ENCODE results near the gene PGM2.

The PGM2 gene

GRCh38 chr4:37827802-37828321 is 1.4 kb downstream of the PGM2 start:
- TF ChIP-seq TAF1 (IDR thresholded peaks at IDR 0.05; ENCODE audit: low read depth) (no peak), TEAD4 (IDR thresholded peaks at IDR 0.05) (no peak), EP300 (IDR thresholded peaks at IDR 0.05; ENCODE audit: borderline replicate concordance) (no peak), NFIC (IDR thresholded peaks at IDR 0.05) (no peak), CREB1 (IDR thresholded peaks at IDR 0.05; ENCODE audit: low read depth) (no peak)
- TF ChIP-seq, protein P1, sequence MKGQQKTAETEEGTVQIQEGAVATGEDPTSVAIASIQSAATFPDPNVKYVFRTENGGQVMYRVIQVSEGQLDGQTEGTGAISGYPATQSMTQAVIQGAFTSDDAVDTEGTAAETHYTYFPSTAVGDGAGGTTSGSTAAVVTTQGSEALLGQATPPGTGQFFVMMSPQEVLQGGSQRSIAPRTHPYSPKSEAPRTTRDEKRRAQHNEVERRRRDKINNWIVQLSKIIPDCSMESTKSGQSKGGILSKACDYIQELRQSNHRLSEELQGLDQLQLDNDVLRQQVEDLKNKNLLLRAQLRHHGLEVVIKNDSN (IDR thresholded peaks at IDR 0.05), result no peak

DNA sequence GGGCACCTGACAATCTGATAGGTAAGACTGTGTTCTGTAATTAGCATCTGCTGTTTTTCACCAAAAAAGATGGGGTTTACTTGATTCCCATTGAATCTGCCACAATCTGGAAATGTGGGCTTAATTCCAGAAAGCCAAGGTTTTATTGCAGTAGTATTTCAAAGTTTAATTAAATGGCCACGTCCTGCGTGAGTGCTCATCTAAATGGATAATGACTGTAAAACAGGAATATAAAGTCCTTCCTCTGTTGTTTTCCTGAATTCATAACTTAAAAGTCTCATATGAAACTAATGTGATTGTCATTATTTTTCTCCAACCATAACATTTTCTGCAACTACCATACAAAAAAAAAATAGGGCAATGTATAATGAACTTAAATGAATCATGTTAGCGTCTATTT is 2.4 kb downstream of the PGM2 start:
- no peak for TF ChIP-seq EGR1 (IDR thresholded peaks at IDR 0.05)
- TF ChIP-seq, protein P1 (IDR thresholded peaks at IDR 0.05), result no peak
- no peak for TF ChIP-seq EP300 (IDR thresholded peaks at IDR 0.05; ENCODE audit: borderline replicate concordance)
- TF ChIP-seq TEAD4 (IDR thresholded peaks at IDR 0.05), result no peak
- no peak for TF ChIP-seq REST (IDR thresholded peaks at IDR 0.05; ENCODE audit: low read depth)
- no peak for TF ChIP-seq ZBTB7A (IDR thresholded peaks at IDR 0.05; ENCODE audit: low read depth)

GRCh38 chr4:37830640-37831039 is 4.2 kb downstream of the PGM2 start:
- TF ChIP-seq CEBPB (IDR thresholded peaks at IDR 0.05) (no peak), TAF1 (IDR thresholded peaks at IDR 0.05; ENCODE audit: low read depth) (no peak), TEAD4 (IDR thresholded peaks at IDR 0.05) (no peak), RAD21 (IDR thresholded peaks at IDR 0.05; ENCODE audit: low read depth) (no peak), MAX (IDR thresholded peaks at IDR 0.05) (no peak), TCF12 (IDR thresholded peaks at IDR 0.05; ENCODE audit: low read depth) (no peak), YY1 (IDR thresholded peaks at IDR 0.05; ENCODE audit: low read depth) (no peak), ZBTB7A (IDR thresholded peaks at IDR 0.05; ENCODE audit: low read depth) (no peak), CREB1 (IDR thresholded peaks at IDR 0.05; ENCODE audit: low read depth) (no peak), NFIC (IDR thresholded peaks at IDR 0.05) (no peak), EGR1 (IDR thresholded peaks at IDR 0.05) (no peak), REST (IDR thresholded peaks at IDR 0.05; ENCODE audit: low read depth) (no peak), FOXM1 (IDR thresholded peaks at IDR 0.05; ENCODE audit: borderline replicate concordance, low read depth) (no peak), EP300 (IDR thresholded peaks at IDR 0.05; ENCODE audit: borderline replicate concordance) (no peak)
- TF ChIP-seq, protein P1 (IDR thresholded peaks at IDR 0.05), result no peak

DNA sequence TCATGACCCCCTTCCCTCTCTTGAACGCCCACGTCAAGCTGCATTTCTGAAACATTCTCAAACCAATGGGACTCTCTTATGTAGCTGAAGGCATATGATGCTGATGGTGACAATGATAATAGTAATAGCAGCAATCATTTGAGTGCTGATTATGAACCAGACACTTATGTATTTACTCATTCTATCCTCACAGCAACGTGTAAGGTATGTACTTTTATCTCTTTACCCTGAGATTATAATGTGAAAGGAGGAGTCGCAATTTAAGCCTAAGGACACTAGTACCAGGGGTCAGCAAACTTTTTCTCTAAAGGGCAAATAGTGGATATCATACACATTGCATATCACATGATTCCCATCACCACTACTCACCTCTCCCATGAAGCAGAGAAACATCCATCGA is 8.5 kb downstream of the PGM2 start:
- TF ChIP-seq MAX (IDR thresholded peaks at IDR 0.05), result no peak
- TF ChIP-seq YY1 (IDR thresholded peaks at IDR 0.05; ENCODE audit: low read depth), result no peak
- TF ChIP-seq EGR1 (IDR thresholded peaks at IDR 0.05), result no peak
- no peak for TF ChIP-seq EP300 (IDR thresholded peaks at IDR 0.05; ENCODE audit: borderline replicate concordance)
- TF ChIP-seq CREB1 (IDR thresholded peaks at IDR 0.05; ENCODE audit: low read depth), result no peak
- no peak for TF ChIP-seq TEAD4 (IDR thresholded peaks at IDR 0.05)
- TF ChIP-seq NFIC (IDR thresholded peaks at IDR 0.05), result no peak
- TF ChIP-seq, protein P1 (IDR thresholded peaks at IDR 0.05), result no peak
- no peak for TF ChIP-seq TCF12 (IDR thresholded peaks at IDR 0.05; ENCODE audit: low read depth)
- no peak for TF ChIP-seq RAD21 (IDR thresholded peaks at IDR 0.05; ENCODE audit: low read depth)
- TF ChIP-seq CEBPB (IDR thresholded peaks at IDR 0.05), result no peak
- no peak for TF ChIP-seq FOXM1 (IDR thresholded peaks at IDR 0.05; ENCODE audit: borderline replicate concordance, low read depth)
- TF ChIP-seq ZBTB7A (IDR thresholded peaks at IDR 0.05; ENCODE audit: low read depth), result no peak
- no peak for TF ChIP-seq TAF1 (IDR thresholded peaks at IDR 0.05; ENCODE audit: low read depth)

GRCh38 chr4:37835806-37836205 is 9.3 kb downstream of the PGM2 start:
- TF ChIP-seq FOXM1 (IDR thresholded peaks at IDR 0.05; ENCODE audit: borderline replicate concordance, low read depth) (no peak), ZBTB7A (IDR thresholded peaks at IDR 0.05; ENCODE audit: low read depth) (no peak), CREB1 (IDR thresholded peaks at IDR 0.05; ENCODE audit: low read depth) (no peak), EP300 (IDR thresholded peaks at IDR 0.05; ENCODE audit: borderline replicate concordance) (no peak), EGR1 (IDR thresholded peaks at IDR 0.05) (no peak), CEBPB (IDR thresholded peaks at IDR 0.05) (no peak), TAF1 (IDR thresholded peaks at IDR 0.05; ENCODE audit: low read depth) (no peak), MAX (IDR thresholded peaks at IDR 0.05) (no peak), RAD21 (IDR thresholded peaks at IDR 0.05; ENCODE audit: low read depth) (no peak), YY1 (IDR thresholded peaks at IDR 0.05; ENCODE audit: low read depth) (no peak), TEAD4 (IDR thresholded peaks at IDR 0.05) (no peak)
- TF ChIP-seq, protein P1 (IDR thresholded peaks at IDR 0.05), result no peak
